K562 (cell line): ENCODE measurements around the gene NUP133. TPM values are rescaled to one million over a fixed set of nuclear protein-coding genes. Genes with fewer than 3 reads are reported as not detected.
A peak's percentile ranks its signal among the peaks of the same experiment; 100 is the strongest.

Experiments used
- ATAC-seq: fragments of 200-7000 bp; cut with Tn5 transposase; 3 replicates; pipeline ENCODE4 v1.9.1; 2020; ENCODE audit warnings: moderate library complexity
- BruUV-seq: library from RNA; stranded (reverse); fragments of 400-500 nt; replicated peaks from 2 replicates; lab custom pipeline; 2021; lab: Mats Ljungman, UMichigan
- CTCF ChIA-PET: fragments of 300-600 bp; formaldehyde crosslinking; extraction: SDS; loops from one replicate; lab custom pipeline; 2021; ENCODE audit warnings: low intra/inter-chr PET ratio; lab: Yijun Ruan, JAX
- POLR2A ChIA-PET: fragments of 300-600, 350-650 bp; sonication (Branson Sonifier 250); formaldehyde crosslinking; extraction: SDS; loops from one replicate; lab custom pipeline; 2021; ENCODE audit warnings: antibody characterized with exemption, inconsistent platforms; lab: Yijun Ruan, JAX
- DNase-seq, 4 experiments: peaks; one replicate each; pipeline versions ENCODE4 v3.0.0 to v3.0.0-alpha.2; 2011 to 2018; ENCODE audit warnings: low spot score in 3 of 4, mixed read lengths in 3 of 4; ENCODE audit errors: extremely low read depth in 1 of 4
- FAIRE-seq: peaks from 2 replicates; lab custom pipeline; 2011; peaks lifted over from hg19 to GRCh38; lab: Jason Lieb, UNC
- H2AFZ ChIP-seq: 2 replicates; pipeline ENCODE4 v1.6.0; 2011; ENCODE audit warnings: low read depth, low read length, control low read depth, inconsistent platforms
- H3K27ac ChIP-seq: fragments of 200-600 bp; 3 replicates; pipeline ENCODE4 v1.8.0; 2011; ENCODE audit warnings: low read depth, mild to moderate bottlenecking, control low read depth, inconsistent platforms, low read length, moderate library complexity, mixed read lengths; ENCODE audit errors: extremely low read depth
- H3K27me3 ChIP-seq, 2 experiments: fragments of 300-600 bp in 1 of 2; 2 replicates in 1 of 2; 3 replicates in 1 of 2; pipeline versions ENCODE4 v1.6.0 to v1.8.0; 2011; ENCODE audit warnings: inconsistent platforms in 2 of 2, low read length in 2 of 2, mild to moderate bottlenecking in 1 of 2, mixed read lengths in 1 of 2, moderate library complexity in 1 of 2; ENCODE audit not compliant: control insufficient read depth in 2 of 2, insufficient read depth in 2 of 2
- H3K36me3 ChIP-seq: fragments of 300-600 bp; 3 replicates; pipeline ENCODE4 v1.8.0; 2011; ENCODE audit warnings: mild to moderate bottlenecking, low read length, inconsistent platforms; ENCODE audit not compliant: control insufficient read depth, insufficient read depth
- H3K4me1 ChIP-seq, 2 experiments: fragments of 200-600 bp in 1 of 2; replicated peaks in 1 of 2; 2 replicates in 1 of 2; 3 replicates in 1 of 2; pipeline versions ENCODE4 v1.5.1 to v1.8.0; 2011; ENCODE audit warnings: inconsistent platforms in 2 of 2, low read length in 2 of 2, mild to moderate bottlenecking in 1 of 2, mixed read lengths in 1 of 2, moderate library complexity in 1 of 2; ENCODE audit not compliant: control insufficient read depth in 2 of 2, insufficient read depth in 2 of 2
- H3K4me2 ChIP-seq: 2 replicates; pipeline ENCODE4 v1.6.1; 2011; ENCODE audit warnings: low read length, control low read depth, inconsistent platforms, mixed read lengths; ENCODE audit not compliant: insufficient read depth
- H3K4me3 ChIP-seq: fragments of 200-600 bp; sonication (generic), shearing (Covaris generic); 2 replicates; pipeline ENCODE4 v1.5.1; 2016; ENCODE audit warnings: control low read depth, inconsistent platforms
- H3K79me2 ChIP-seq: fragments of 200-600 bp; 3 replicates; pipeline ENCODE4 v1.8.0; 2011; ENCODE audit warnings: low read length, inconsistent platforms; ENCODE audit not compliant: control insufficient read depth, insufficient read depth
- H3K9ac ChIP-seq, 2 experiments: 2 replicates each; pipeline versions ENCODE4 v1.6.0 to v1.6.1; 2011; ENCODE audit warnings: low read depth in 2 of 2, low read length in 2 of 2, control low read depth in 1 of 2, inconsistent platforms in 1 of 2, mild to moderate bottlenecking in 1 of 2, mixed read lengths in 1 of 2; ENCODE audit not compliant: insufficient read depth in 1 of 2
- H3K9me1 ChIP-seq: one replicate; pipeline ENCODE4 v1.6.0; 2011; ENCODE audit warnings: inconsistent platforms, mild to moderate bottlenecking, low read length, moderate library complexity; ENCODE audit not compliant: control insufficient read depth, insufficient read depth
- H3K9me3 ChIP-seq: replicated peaks from 2 replicates; pipeline ENCODE4 v1.5.1; 2011; ENCODE audit warnings: low read depth, low read length, inconsistent platforms; ENCODE audit not compliant: control insufficient read depth, insufficient read depth
- H4K20me1 ChIP-seq: replicated peaks from 2 replicates; pipeline ENCODE4 v1.6.1; 2011; ENCODE audit warnings: low read length, inconsistent platforms, mixed read lengths; ENCODE audit not compliant: control insufficient read depth, insufficient read depth
- POLR2AphosphoS5 ChIP-seq: IDR thresholded peaks from 2 replicates; pipeline ENCODE4 v1.6.1; 2011; ENCODE audit warnings: mild to moderate bottlenecking, low read depth, low read length, moderate library complexity; ENCODE audit not compliant: control insufficient read depth, insufficient read depth
- ZNF77 ChIP-seq: fragments of 250-450 bp; sonication (Bioruptor Pico); IDR thresholded peaks from 2 replicates; pipeline ENCODE4 v1.5.0; 2020
- WGBS: fragments of 100-300 bp; shearing (Covaris generic); methylation state at CpG from one replicate; pipeline ENCODE4 v1.1.6; 2016; ENCODE audit warnings: low coverage, mixed read lengths; ENCODE audit not compliant: insufficient coverage; ENCODE audit errors: missing lambda C conversion rate; 5-methylcytosine and 5-hydroxymethylcytosine counted together
- in situ Hi-C: fragments of 300-500 bp; cut with MboI; formaldehyde crosslinking; loops from 4 replicates; pipeline ENCODE4 v1.15.0; 2018; ENCODE audit warnings: inconsistent platforms, mixed read lengths
- intact Hi-C: fragments of 100-400 bp; cut with micrococcal nuclease; formaldehyde crosslinking; loops from 2 replicates; pipeline ENCODE4 v1.14.2; 2022
- polyA plus RNA-seq, 8 experiments: library from polyadenylated mRNA; depleted of rRNA in 4 of 8; stranded (reverse) in 5 of 8; unstranded in 3 of 8; fragments of >200 nt; fragmentation: Nextera tagmentation in 2 of 8; fragmentation: Illumina TruSeq in 1 of 8; extraction: Ambion mirVana in 2 of 8; extraction: Trizol in 1 of 8; gene quantifications; 2 replicates each; pipeline versions ENCODE4 v1.2.1 to v1.2.3, GENCODE V29; 2011 to 2014; ENCODE audit warnings: inconsistent platforms in 1 of 8, missing spikeins in 1 of 8
- total RNA-seq, 7 experiments: library from RNA; depleted of rRNA in 6 of 7; stranded (reverse); fragments of >200 nt in 6 of 7; fragmentation: Illumina TruSeq in 2 of 7; extraction: Trizol in 2 of 7; gene quantifications; 2 replicates each; pipeline versions ENCODE4 v1.2.1 to v1.2.3, GENCODE V29; 2011 to 2021; ENCODE audit warnings: low replicate concordance in 1 of 7
- TF ChIP-seq, protein P1 (sequence below): fragments of 450-650 bp; IDR thresholded peaks from 2 replicates; pipeline ENCODE4 v1.6.1; 2016
- TF ChIP-seq, protein P2 (sequence below), 2 experiments: fragments of 450-650 bp; conservative IDR thresholded peaks; 2 replicates each; pipeline ENCODE4 v1.6.1; 2017; ENCODE audit warnings: mild to moderate bottlenecking in 2 of 2, moderate library complexity in 2 of 2

NUP133 gene
- total and polyA plus RNA-seq, 9 of the 15 experiments (the other 6 are each of a cell fraction or from before 2014, with no cell fraction given): 21.7 to 85.1 (median 61.3) TPM

DNA sequence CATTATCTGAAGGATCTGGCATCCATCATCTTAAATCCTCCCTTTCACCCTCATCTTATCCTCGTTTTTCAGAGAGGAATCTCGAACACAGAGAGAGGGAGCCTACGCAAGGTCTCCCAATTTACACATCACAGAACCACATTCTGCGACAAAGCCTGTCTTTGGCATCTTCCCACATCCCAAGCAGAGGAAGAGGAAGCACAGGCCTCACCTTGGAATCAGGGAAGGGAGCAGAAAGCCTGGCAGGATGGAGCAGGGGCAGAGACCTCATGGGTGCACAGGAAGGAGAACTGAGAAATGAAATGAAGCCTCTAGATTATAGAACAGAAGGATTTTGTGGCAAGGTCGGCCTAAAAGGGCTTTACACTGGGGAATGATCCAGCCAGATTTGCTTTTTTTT, 44.6 kb upstream of the NUP133 start:
- peaks cover 36 to 40% of the 10 kb centered on the region in 2 experiments; a peak in 4 of 5 replicates for H3K4me1 ChIP-seq
- H3K79me2 ChIP-seq: peaks cover 87% of the 10 kb centered on the region
- no peak for DNase-seq
- intact Hi-C loops (loop anchor here (10.0 kb wide), 1 partner anchor 602 kb away; no protein-coding TSS in a partner anchor), in situ Hi-C loops (no loop called here)
- peaks cover 32% of the 10 kb centered on the region for H3K36me3 ChIP-seq
- no TSS peak for BruUV-seq
- H3K9ac ChIP-seq: no peak overlapping the region; a peak in 1 of 4 replicates
- TF ChIP-seq, protein P1, sequence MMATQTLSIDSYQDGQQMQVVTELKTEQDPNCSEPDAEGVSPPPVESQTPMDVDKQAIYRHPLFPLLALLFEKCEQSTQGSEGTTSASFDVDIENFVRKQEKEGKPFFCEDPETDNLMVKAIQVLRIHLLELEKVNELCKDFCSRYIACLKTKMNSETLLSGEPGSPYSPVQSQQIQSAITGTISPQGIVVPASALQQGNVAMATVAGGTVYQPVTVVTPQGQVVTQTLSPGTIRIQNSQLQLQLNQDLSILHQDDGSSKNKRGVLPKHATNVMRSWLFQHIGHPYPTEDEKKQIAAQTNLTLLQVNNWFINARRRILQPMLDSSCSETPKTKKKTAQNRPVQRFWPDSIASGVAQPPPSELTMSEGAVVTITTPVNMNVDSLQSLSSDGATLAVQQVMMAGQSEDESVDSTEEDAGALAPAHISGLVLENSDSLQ: peak; percentile 31; the same call in 1 of the 2 replicates
- TF ChIP-seq POLR2AphosphoS5 (no peak), ZNF77 (no peak)
- TF ChIP-seq, protein P2, sequence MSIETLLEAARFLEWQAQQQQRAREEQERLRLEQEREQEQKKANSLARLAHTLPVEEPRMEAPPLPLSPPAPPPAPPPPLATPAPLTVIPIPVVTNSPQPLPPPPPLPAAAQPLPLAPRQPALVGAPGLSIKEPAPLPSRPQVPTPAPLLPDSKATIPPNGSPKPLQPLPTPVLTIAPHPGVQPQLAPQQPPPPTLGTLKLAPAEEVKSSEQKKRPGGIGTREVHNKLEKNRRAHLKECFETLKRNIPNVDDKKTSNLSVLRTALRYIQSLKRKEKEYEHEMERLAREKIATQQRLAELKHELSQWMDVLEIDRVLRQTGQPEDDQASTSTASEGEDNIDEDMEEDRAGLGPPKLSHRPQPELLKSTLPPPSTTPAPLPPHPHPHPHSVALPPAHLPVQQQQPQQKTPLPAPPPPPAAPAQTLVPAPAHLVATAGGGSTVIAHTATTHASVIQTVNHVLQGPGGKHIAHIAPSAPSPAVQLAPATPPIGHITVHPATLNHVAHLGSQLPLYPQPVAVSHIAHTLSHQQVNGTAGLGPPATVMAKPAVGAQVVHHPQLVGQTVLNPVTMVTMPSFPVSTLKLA (conservative IDR thresholded peaks at IDR 0.05): no peak
- H3K9me1 ChIP-seq: peaks cover 7% of the 10 kb centered on the region
- no peak for FAIRE-seq
- H3K4me2 ChIP-seq: no peak overlapping the region
- H3K27me3 ChIP-seq: no peaks in the 10 kb centered on the region
- no peak overlapping the region for H3K4me3 ChIP-seq
- 62% methylated on average over 5 of the region's 5 CpGs for WGBS
- H3K9me3 ChIP-seq: no peaks in the 10 kb centered on the region
- H4K20me1 ChIP-seq: peaks cover 38% of the 10 kb centered on the region
- ATAC-seq: no peak
- POLR2A ChIA-PET: no interaction called here
- CTCF ChIA-PET: no interaction called here
- H3K27ac ChIP-seq: no peak overlapping the region
- no peak overlapping the region for H2AFZ ChIP-seq
